ENCODE data around the gene TRPM4. TPM values are rescaled to one million over a fixed set of nuclear protein-coding genes. Genes with fewer than 3 reads are reported as not detected.

Gene TRPM4
- total RNA-seq, 1 donor = 15.9 TPM

GRCh38 chr19:49229416-49229815 is 71.8 kb downstream of the TRPM4 start:
- Histone ChIP-seq H4K20me1 (ENCODE audit: insufficient read depth, low read length) (no peaks in the 10 kb centered on the region), H3K9me3 (ENCODE audit: low read depth, low read length) (no peaks in the 10 kb centered on the region), H3K27me3 (ENCODE audit: insufficient read depth, low read length) (no peaks in the 10 kb centered on the region), H3K4me3 (ENCODE audit: insufficient read depth, low read length) (no peak overlapping the region), H3K79me2 (ENCODE audit: insufficient read depth, low read length) (no peaks in the 10 kb centered on the region), H3K4me2 (ENCODE audit: insufficient read depth, low read length) (no peak overlapping the region), H3K36me3 (ENCODE audit: insufficient read depth, low read length) (no peaks in the 10 kb centered on the region), H3K27ac (ENCODE audit: low read depth, low read length) (no peak overlapping the region), H2AFZ (ENCODE audit: low read length) (no peak overlapping the region), H3K4me1 (ENCODE audit: insufficient read depth, low read length) (no peaks in the 10 kb centered on the region)
- DNase-seq (ENCODE audit: insufficient read length, low spot score, missing footprints) = no peak
- TF ChIP-seq CTCF (IDR thresholded peaks at IDR 0.05; ENCODE audit: extremely low read depth, low read depth, low read length) = no peak

GRCh38 chr19:49231389-49231788 is 73.8 kb downstream of the TRPM4 start:
- Histone ChIP-seq H3K79me2 (ENCODE audit: insufficient read depth, low read length) (no peaks in the 10 kb centered on the region), H3K4me2 (ENCODE audit: insufficient read depth, low read length) (no peak overlapping the region), H3K36me3 (ENCODE audit: insufficient read depth, low read length) (no peaks in the 10 kb centered on the region), H3K4me3 (ENCODE audit: insufficient read depth, low read length) (no peak overlapping the region), H3K27ac (ENCODE audit: low read depth, low read length) (no peak overlapping the region), H3K27me3 (ENCODE audit: insufficient read depth, low read length) (no peaks in the 10 kb centered on the region), H3K4me1 (ENCODE audit: insufficient read depth, low read length) (no peaks in the 10 kb centered on the region), H2AFZ (ENCODE audit: low read length) (no peak overlapping the region), H4K20me1 (ENCODE audit: insufficient read depth, low read length) (no peaks in the 10 kb centered on the region), H3K9me3 (ENCODE audit: low read depth, low read length) (no peaks in the 10 kb centered on the region)
- TF ChIP-seq CTCF (IDR thresholded peaks at IDR 0.05; ENCODE audit: extremely low read depth, low read depth, low read length) = no peak
- DNase-seq (ENCODE audit: insufficient read length, low spot score, missing footprints) = no peak

- H3K9me3 ChIP-seq (ENCODE audit: low read depth, low read length) = no peaks in the 10 kb centered on the region
- H3K27ac ChIP-seq (ENCODE audit: low read depth, low read length) = no peak overlapping the region
- no peak overlapping the region for H3K4me3 ChIP-seq (ENCODE audit: insufficient read depth, low read length)
- no peaks in the 10 kb centered on the region for H3K79me2 ChIP-seq (ENCODE audit: insufficient read depth, low read length)
- no peaks in the 10 kb centered on the region for H4K20me1 ChIP-seq (ENCODE audit: insufficient read depth, low read length)
- no peaks in the 10 kb centered on the region for H3K4me1 ChIP-seq (ENCODE audit: insufficient read depth, low read length)
- no peaks in the 10 kb centered on the region for H3K27me3 ChIP-seq (ENCODE audit: insufficient read depth, low read length)
- TF ChIP-seq CTCF (IDR thresholded peaks at IDR 0.05; ENCODE audit: extremely low read depth, low read depth, low read length) = no peak
- H2AFZ ChIP-seq (ENCODE audit: low read length) = no peak overlapping the region
- H3K36me3 ChIP-seq (ENCODE audit: insufficient read depth, low read length) = no peaks in the 10 kb centered on the region
- no peak for DNase-seq (ENCODE audit: insufficient read length, low spot score, missing footprints)
- no peak overlapping the region for H3K4me2 ChIP-seq (ENCODE audit: insufficient read depth, low read length)
Observed at GRCh38 chr19:49231804-49232203, 74.2 kb downstream of the TRPM4 start.

GRCh38 chr19:49233163-49233562 is 75.6 kb downstream of the TRPM4 start:
- Histone ChIP-seq H3K27me3 (ENCODE audit: insufficient read depth, low read length) (no peaks in the 10 kb centered on the region), H3K4me3 (ENCODE audit: insufficient read depth, low read length) (no peak overlapping the region), H3K4me2 (ENCODE audit: insufficient read depth, low read length) (no peak overlapping the region), H3K79me2 (ENCODE audit: insufficient read depth, low read length) (no peaks in the 10 kb centered on the region), H3K27ac (ENCODE audit: low read depth, low read length) (no peak overlapping the region), H3K9me3 (ENCODE audit: low read depth, low read length) (no peaks in the 10 kb centered on the region), H2AFZ (ENCODE audit: low read length) (no peak overlapping the region), H4K20me1 (ENCODE audit: insufficient read depth, low read length) (no peaks in the 10 kb centered on the region), H3K4me1 (ENCODE audit: insufficient read depth, low read length) (no peaks in the 10 kb centered on the region), H3K36me3 (ENCODE audit: insufficient read depth, low read length) (no peaks in the 10 kb centered on the region)
- DNase-seq (ENCODE audit: insufficient read length, low spot score, missing footprints) = no peak
- TF ChIP-seq CTCF (IDR thresholded peaks at IDR 0.05; ENCODE audit: extremely low read depth, low read depth, low read length) = no peak

Measured in osteoblast (primary cell).